KOPT-K1 (cell line): Measurements from ENCODE around the gene TPPP.

Experiments
- H3K27ac ChIP-seq: fragments of 200-600 bp; sonication (generic); 2 replicates; pipeline ENCODE4 v1.5.1; 2016; ENCODE audit warnings: antibody characterized with exemption, mild to moderate bottlenecking, low read depth, low read length; ENCODE audit not compliant: poor library complexity, severe bottlenecking
- H3K36me3 ChIP-seq: fragments of 200-600 bp; sonication (generic); 2 replicates; pipeline ENCODE4 v1.5.1; 2017; ENCODE audit warnings: antibody characterized with exemption, mild to moderate bottlenecking, low read length, moderate library complexity; ENCODE audit not compliant: insufficient read depth
- H3K9me3 ChIP-seq: fragments of 200-600 bp; sonication (generic); 2 replicates; pipeline ENCODE4 v1.5.1; 2017; ENCODE audit warnings: antibody characterized with exemption, low read length, mild to moderate bottlenecking; ENCODE audit not compliant: insufficient read depth, poor library complexity, severe bottlenecking

The TPPP gene

DNA sequence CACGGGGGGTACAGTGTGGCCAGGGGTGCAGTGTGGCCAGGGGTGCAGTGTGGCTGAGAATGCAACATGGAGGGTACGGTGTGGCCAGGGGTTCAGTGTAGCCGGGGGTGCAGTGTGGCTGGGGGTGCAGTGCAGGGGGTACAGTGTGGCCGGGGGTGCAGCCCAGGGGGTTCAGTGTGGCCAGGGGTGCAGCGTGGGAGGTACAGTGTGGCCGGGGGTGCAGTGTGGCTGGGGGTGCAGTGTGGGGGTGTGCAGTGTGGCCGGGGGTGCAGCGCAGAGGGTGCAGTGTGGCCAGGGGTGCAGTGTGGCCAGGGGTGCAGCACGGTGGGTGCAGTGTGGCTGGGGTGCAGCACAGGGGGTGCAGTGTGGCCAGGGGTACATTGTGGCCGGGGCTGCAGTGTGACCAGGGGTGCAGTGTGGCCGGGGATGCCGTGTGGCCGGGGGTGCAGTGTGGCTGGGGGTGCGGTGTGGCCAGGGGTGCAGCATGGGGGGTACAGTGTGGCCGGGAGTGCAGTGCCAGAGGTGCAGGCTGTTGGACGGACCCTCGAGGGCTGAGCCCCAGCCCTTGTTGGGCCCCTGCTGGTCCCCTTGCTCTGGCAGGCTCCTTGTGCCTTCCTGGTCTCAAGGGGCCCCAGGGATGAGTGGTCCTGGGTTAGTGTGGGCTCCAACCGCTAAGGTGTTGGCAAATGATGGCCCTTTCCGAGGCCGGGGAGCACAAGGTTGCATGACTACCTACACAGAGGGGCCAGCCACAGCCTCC is 17.9 kb downstream of the TPPP start:
- H3K36me3 ChIP-seq = no peaks in the 10 kb centered on the region

DNA sequence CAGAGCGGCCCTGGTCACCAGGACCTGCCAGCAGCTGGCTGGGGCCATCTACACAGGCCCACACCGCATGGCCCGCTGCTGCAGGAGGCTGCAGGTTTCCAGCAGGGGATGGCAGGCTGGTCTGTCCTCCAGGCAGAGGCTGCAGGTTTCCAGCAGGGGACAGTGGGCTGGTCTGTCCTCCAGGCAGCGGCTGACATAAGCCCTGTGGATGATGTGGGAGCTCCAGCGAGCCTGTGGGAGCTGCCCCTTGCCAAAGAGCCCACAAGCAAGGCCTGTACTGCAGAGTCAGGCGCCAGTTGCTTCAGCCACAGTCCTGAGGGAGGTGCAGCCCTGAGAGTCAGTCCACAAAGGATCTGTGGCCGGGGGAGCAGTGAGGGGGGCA is 18.5 kb downstream of the TPPP start:
- Histone ChIP-seq H3K36me3 (no peaks in the 10 kb centered on the region), H3K27ac (no peak overlapping the region), H3K9me3 (no peaks in the 10 kb centered on the region)

More for the DNA sequence above, 17.9 kb downstream of the TPPP start:
- H3K9me3 ChIP-seq = no peaks in the 10 kb centered on the region
- H3K27ac ChIP-seq = no peak overlapping the region

DNA sequence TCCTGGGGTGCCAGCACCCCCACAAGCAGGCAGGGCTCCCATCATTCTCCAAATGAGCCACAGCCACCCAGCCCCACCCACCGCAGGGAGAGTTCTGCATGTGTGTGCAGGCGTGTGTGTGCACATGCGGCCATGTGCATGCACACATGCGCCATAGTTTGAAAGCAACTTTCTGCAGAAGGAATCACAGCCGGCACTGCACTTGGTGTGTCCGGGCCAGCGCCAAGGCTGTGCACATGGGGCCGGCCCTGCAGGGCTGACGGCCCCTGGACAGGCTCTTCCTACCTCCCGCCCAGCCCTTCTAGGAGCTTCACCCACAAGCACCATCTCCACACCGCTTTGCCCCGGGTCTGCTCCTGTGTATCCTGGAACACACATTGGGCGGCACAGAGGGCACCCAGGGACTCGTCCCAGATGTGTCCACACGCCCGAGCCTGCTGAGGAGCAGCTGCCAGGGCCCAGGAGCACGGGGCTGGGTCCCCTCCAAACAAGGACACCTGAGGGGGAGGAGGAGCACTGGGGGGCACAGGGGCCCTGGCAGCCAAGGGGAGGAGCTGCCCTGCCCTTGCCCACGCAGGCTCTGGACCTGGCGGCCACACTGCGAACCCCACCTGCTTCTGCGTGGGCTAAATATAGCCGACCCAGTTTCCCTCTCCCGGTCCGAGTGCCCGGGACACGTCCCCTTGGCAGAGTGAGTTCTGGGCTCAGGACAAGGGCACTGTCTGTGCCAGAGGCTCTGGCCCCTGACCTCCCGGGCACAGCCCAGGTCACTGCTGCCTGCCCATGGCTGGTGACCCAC is 19.1 kb downstream of the TPPP start:
- no peak overlapping the region for H3K27ac ChIP-seq
- peaks cover under 1% of the 10 kb centered on the region; the same call in 1 of the 2 replicates for H3K36me3 ChIP-seq
- no peaks in the 10 kb centered on the region for H3K9me3 ChIP-seq

GRCh38 chr5:673161-673830 is 19.9 kb downstream of the TPPP start:
- H3K36me3 ChIP-seq = peaks cover 8% of the 10 kb centered on the region; the same call in 1 of the 2 replicates
- no peaks in the 10 kb centered on the region for H3K9me3 ChIP-seq
- H3K27ac ChIP-seq = no peak overlapping the region

GRCh38 chr5:672329-673160 is 20.6 kb downstream of the TPPP start:
- Histone ChIP-seq H3K36me3 (peaks cover 8% of the 10 kb centered on the region; the same call in 1 of the 2 replicates), H3K9me3 (no peaks in the 10 kb centered on the region), H3K27ac (no peak overlapping the region)

- Histone ChIP-seq H3K9me3 (no peaks in the 10 kb centered on the region), H3K27ac (no peak overlapping the region), H3K36me3 (peaks cover 8% of the 10 kb centered on the region; the same call in 1 of the 2 replicates)
These were observed 21.5 kb downstream of the TPPP start for GRCh38 chr5:671459-672328.

DNA sequence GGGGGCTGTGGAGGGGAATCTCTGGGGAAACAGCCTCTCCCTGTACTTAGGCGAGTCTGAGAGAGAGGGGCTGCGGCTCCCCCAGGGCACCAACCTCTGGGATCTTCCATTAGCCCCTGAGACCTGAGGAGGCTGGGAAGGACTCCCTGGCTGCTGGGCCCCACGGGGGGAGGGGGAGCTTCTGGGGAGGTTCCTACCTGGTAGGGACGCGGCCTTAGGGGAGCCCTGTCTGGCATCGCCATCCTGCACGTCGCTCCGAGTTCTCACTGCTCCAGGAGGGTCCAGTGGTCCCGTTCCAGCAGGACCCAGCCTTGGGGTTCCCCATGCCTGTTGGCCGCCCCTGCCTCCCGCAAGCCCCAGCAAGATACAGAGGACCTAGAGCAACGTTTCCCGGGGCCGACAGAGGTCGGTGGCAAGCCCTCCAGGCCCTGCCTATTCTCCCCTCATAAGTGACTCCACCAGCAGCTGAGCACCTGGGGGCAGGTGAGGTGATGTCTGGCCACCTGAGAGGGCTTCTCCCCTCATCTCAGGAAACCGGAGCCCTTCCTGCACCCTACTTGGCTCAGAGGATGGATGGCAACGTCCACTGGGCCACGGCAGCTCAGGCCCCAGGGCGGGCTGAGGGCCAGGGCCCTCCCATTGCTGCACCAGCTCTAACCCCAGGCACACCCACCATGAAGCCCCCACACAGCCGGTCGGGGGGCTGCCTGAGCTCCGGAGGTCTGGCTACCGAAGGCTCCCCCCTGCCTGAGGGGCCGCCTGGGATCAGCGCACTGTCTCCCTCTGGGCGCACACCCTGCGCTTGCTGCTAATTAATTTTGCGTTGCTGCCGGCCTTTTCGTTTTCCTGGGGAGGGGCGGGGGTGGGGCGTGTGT is 22.5 kb downstream of the TPPP start:
- Histone ChIP-seq H3K9me3 (no peaks in the 10 kb centered on the region), H3K36me3 (peaks cover 8% of the 10 kb centered on the region; the same call in 1 of the 2 replicates), H3K27ac (no peak overlapping the region)

DNA sequence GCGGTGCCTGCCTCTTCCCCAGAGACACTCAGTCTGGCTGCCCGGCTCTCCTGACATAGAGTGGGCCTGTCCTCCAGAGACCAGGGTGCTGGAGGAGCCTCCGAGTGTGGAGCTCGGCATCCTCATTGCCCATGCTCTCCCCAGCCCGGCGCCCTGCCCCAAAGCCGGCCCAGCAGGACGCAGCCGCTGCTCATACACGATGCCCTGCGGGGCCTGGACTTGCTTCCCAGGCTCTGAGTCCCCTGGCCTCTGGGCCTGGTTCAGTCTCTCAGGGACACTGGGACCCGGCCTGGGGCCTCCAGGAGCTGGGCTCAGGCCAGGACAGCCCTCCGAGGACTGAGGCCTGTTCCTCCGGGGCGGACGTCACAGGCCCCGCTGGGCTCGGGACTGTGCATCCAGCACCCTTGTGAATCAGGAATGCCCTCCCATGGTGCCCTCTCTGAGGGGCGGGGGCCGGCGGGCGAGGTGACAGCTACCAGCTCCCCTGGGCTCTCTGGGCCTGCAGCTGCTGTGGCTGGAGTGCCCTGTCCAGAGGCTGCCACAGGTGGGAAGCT is 23.2 kb downstream of the TPPP start:
- Histone ChIP-seq H3K9me3 (no peaks in the 10 kb centered on the region), H3K36me3 (peaks cover 14% of the 10 kb centered on the region), H3K27ac (no peak overlapping the region)

- H3K36me3 ChIP-seq = peaks cover 20% of the 10 kb centered on the region
- H3K27ac ChIP-seq = no peak overlapping the region
- H3K9me3 ChIP-seq = no peaks in the 10 kb centered on the region
These were observed 23.9 kb downstream of the TPPP start for GRCh38 chr5:669111-669841.

- H3K36me3 ChIP-seq = peaks cover 29% of the 10 kb centered on the region
- H3K27ac ChIP-seq = no peak overlapping the region
- no peaks in the 10 kb centered on the region for H3K9me3 ChIP-seq
These were observed 24.7 kb downstream of the TPPP start for GRCh38 chr5:668283-668995.

GRCh38 chr5:666816-667498 is 26.2 kb downstream of the TPPP start:
- Histone ChIP-seq H3K9me3 (no peaks in the 10 kb centered on the region), H3K27ac (no peak overlapping the region), H3K36me3 (peaks cover 30% of the 10 kb centered on the region)
